Activated CD8-positive, alpha-beta memory T cell treated with anti-CD3 and anti-CD28 coated beads for 24 hours (primary cell): ENCODE data around the gene TMEFF2.
"Not testable (repeated sequence)": the region's sequence is repeated elsewhere in the genome, so short reads cannot be mapped to it uniquely, and the experiment has no call there.

Experiments
- DNase-seq: peaks from one replicate; pipeline ENCODE4 v3.0.0-alpha.2; 2020

Gene TMEFF2

DNA sequence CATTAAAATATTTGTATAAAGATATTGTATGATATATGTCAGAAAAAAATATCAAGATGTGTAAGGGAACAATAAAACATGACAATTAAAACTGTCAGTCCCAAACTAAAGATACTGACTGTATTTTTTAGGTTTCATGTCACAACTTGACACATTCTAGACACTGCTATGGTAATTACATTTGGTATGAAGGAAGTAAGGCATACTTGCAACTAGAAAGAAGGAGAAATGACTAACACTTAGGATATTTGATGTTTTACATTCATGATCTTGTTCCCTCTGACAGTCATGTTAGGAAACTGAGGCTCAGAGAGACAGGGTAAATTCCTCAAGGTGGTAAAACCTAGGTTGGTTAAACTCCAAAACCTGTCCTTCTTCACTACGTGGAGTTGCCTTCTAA, 68.3 kb downstream of the TMEFF2 start:
- no peak for DNase-seq

GRCh38 chr2:192124571-192124970, 70.2 kb downstream of the TMEFF2 start:
- DNase-seq = no peak

DNA sequence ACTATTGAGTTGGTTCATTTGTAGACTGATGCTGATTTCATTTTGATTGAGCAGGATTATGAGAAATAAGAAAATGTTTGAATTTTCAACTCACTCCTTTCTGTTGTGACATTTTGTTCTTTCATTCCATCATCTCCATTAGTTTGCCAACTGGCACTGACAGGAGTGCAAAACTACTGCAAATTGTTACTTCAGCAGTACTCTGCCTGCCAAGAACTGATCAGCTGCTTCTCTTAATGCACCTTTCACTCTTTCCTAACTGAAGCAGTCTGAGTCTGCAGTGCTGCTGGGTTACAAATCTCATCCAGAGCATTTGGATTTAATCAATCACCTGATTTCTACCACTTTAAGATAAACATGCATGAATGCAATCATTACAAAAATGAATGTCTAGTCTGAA, 70.9 kb downstream of the TMEFF2 start:
- no peak for DNase-seq

GRCh38 chr2:192122946-192123345, 71.8 kb downstream of the TMEFF2 start:
- no peak for DNase-seq

- DNase-seq = no peak
These were observed 72.6 kb downstream of the TMEFF2 start for GRCh38 chr2:192122141-192122540.

DNA sequence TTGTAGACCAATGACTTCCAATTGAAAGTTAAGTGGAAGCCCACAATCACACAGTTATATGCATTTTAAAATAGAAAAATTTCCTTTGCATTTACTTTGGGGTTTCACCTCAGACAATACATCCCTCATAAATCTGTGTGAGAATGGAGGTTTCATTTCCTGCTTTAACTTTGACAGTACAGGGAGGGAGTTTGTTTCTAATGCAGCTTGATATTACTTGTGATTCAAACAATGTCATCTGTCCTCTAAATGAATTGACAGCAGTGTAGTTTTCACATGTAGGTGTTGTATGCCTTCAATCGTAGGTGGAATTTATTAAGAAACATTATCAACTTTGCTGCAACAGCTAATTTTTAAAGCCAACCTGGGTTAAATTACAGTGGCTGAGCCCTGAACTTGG, 75.2 kb downstream of the TMEFF2 start:
- no peak for DNase-seq

- DNase-seq = no peak
These were observed 77.0 kb downstream of the TMEFF2 start for GRCh38 chr2:192117705-192118104.

- DNase-seq = not testable (repeated sequence)
These were observed 83.2 kb downstream of the TMEFF2 start for GRCh38 chr2:192111536-192111935.

- DNase-seq = no peak
These were observed 95.0 kb downstream of the TMEFF2 start for GRCh38 chr2:192099742-192100141.

- DNase-seq = no peak
These were observed 95.8 kb downstream of the TMEFF2 start for GRCh38 chr2:192098814-192099491.

DNA sequence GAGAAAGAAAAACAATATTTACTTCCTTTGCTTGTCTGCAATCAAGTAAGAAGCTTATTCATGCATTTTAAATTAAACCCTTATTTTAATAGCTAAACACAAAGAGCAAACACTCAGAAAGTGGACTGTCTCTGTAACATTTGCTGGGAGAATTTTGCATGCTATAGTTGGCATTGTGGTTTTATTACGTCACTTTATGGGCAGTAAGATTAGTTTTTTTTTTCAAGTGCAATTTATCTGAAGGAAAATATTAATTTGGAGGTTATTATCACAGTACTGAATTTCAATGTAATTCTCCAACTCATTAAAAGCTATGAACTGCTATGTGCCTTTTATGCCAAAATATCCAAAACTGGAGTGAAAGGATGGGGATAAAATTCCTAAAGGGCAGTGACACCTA, 103.3 kb downstream of the TMEFF2 start:
- DNase-seq = no peak

DNA sequence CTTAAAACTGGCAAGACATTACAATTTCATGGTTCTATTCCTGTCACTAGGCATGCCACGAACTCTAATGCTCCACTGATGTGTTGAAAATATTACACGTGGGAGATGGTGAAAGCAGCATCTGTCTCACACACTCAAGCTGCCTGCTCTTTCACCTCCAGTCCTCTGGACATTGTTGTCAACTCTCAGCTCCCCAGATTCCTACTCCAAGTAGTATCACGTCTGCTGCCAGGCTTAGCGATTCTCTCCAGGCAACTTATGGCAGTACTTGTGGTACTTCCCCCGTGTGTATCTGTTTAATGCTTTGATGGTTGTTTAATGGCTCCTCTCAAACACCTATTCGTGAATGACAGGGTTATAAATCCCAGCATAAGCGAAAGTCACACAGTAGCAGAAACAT, 103.8 kb downstream of the TMEFF2 start:
- no peak for DNase-seq

- DNase-seq = no peak
These were observed 107.3 kb downstream of the TMEFF2 start for GRCh38 chr2:192087398-192087958.

- DNase-seq = no peak
These were observed 112.6 kb downstream of the TMEFF2 start for GRCh38 chr2:192082121-192082520.

DNA sequence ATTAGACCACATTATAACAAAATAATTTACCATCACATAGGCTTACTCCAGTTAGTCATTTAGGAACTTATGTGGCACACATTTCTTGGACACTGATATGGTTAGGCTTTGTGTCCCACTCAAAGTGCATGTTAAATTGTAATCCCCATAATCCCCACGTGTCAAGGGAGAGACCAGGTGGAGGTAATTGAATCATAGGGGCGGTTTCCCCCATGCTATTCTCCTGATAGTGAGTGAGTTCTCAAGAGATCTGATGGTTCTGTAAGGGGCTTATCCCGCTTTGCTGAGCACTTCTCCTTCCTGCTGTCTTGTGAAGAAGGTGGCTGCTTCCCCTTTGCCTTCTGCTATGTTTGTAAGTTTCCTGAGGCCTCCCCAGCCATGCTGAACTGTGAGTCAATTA, 114.6 kb downstream of the TMEFF2 start:
- not testable (repeated sequence) for DNase-seq

DNA sequence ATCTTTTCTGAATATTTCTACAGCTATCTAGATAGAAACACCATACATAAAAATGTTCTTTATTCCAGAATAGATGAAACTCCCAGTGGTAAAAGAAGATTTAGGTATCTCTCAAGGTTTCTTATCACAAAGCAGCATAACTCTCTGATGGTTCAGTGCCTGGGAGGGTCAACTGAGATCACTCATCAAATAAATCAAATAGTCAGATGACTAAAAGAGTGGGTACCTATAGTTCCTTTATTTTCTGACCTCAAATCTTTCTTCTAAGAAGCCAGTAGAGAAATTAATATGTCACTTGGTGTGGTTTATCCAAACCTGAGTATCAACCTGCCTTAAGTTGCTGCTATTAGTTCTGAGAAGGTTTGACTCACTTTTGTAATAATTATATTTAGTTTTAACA, 120.9 kb downstream of the TMEFF2 start:
- DNase-seq = no peak

DNA sequence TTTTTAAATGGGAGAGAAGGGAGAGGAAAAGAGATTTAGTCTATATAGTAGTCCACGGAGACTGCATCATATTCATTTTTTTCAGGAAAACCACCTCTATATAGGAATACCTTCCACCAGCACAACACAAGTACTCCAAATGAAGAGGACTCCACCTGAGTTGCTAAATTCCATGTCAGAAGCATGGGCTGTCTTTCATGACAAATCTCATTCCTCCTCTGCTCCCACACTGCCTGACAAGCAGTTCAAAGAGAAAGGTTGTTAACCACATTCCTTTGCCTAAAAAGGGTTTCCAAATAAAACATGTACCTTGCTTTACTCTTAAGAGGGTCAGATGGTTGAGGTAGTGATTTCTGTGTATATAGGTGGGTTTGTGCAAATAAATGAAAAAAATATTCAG, 122.0 kb downstream of the TMEFF2 start:
- DNase-seq = no peak

- no peak for DNase-seq
These were observed 122.5 kb downstream of the TMEFF2 start for GRCh38 chr2:192072261-192072660.

- DNase-seq = no peak
These were observed 124.6 kb downstream of the TMEFF2 start for GRCh38 chr2:192070099-192070498.

DNA sequence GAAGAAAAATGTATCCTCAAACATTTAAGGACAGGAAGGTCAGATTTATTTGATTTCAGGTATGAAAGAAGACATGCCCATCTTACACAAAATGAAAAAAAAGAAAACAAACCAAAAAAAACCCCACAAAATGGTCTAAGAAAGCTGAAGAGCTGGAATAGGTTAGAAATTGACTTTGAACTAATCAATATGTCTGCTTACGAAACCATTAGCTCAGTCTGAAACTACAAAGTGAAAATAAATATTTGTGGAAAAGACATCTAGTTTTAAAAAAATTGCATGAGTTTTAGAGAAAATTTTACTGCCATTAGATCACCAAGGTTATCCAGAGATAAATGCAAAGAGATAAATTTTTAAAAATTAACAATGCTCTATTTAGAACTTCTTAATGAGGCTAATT, 125.3 kb downstream of the TMEFF2 start:
- no peak for DNase-seq

DNA sequence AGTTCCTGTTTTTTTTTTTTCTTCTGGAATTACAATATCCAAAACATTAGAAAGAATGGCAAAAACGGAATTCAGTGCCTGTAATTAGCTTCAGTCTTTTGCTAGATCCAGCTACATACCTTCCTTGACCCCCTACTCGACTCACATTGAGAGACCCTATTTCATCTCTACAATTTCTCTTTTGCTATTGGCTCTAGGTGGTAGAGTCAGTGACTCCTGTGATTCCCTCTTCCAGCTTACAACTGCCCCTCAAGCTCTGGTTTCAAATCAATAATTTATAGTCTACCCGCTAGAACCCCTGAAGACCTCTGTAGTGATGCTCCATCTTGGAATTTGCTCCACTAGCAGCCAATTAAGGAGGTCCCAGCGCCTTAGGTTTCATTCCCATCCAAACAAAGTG, 125.8 kb downstream of the TMEFF2 start:
- DNase-seq = no peak

DNA sequence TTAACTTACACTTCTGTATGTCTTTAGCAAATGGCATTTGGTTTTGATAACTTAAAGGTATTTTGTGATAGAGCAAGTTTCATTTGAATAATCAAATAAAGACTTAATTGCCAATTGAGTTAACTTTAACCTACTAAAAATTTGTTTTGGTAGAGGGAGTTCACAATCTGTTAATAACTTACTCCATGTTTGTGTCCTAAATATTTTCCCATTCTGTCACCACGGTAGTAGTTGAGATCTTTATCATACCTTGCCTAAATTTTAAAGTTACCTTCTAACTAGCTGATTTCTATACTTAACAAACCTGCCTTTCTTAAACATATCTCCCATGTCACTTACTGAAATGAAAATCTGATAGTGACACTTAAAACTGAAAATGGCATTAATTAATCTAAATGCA, 127.1 kb downstream of the TMEFF2 start:
- DNase-seq = no peak

DNA sequence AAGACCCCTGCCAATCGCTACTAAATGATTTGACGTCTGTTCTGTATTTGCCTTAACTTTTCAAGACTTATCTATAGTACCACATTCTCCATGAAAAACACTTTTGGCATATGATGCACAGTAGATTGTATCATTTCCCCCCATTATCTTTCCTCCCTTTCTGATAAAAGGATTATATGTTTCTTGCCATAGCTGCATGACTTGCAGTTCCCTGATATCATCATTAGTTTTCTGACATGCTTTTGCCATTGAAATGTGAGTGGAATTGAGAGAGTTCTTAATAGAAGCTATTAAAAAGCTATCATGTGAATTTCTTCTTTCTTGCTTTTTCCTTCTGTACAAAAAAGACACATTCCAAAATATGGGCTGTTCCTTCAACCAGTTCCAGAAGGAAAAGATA, 130.3 kb downstream of the TMEFF2 start:
- no peak for DNase-seq

DNA sequence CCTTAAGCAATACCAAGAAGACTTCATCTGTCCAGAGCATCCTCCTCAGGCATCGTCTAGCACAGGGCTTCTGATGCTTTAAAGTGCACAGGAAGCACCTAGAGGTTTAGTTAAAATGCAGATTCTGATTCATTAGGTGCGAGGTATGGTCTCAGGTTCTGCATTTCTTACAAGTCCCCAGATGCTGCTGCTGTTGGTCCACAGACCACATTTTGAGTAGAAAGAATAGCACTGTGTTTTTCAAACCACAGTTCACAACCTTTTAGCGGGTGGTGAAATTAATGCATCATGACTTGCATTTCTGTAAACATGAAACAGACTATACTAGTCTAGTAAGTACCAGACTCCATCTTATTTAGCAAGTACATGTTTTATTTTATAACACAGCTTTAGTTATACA, 134.6 kb downstream of the TMEFF2 start:
- no peak for DNase-seq

DNA sequence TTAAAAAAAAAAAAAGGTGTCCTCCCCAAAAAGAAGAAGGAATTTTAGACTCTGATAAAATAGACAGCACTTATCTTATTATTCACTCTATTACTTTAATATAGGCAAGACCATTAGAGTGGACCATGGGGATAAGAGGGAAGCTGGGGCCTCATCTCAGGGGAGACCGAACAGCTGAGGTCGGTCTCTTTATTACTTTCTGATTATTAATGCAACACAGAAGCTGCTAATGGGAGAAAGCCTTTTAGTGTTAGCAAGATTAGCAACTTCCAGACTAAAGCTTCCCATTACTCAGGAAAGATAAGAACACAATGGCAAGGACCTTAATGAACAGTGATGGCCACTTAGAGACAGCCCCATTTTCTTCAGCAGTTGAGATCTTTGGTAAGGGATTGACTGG, 135.5 kb downstream of the TMEFF2 start:
- DNase-seq = no peak
